Left colon (tissue), 2 donors: ENCODE data around the gene MTFR1L. TPM values are rescaled to one million over a fixed set of nuclear protein-coding genes. Genes with fewer than 3 reads are reported as not detected.

Experiments used
- ATAC-seq: fragments of 200-7000 bp; cut with Tn5 transposase; one replicate; pipeline ENCODE4 v1.9.1; 2020; ENCODE audit warnings: mild to moderate bottlenecking, moderate library complexity
- DNase-seq, 2 donors: peaks; one replicate each; pipeline ENCODE4 v3.0.0-alpha.2; 2020
- intact Hi-C, 2 donors: fragments of 100-400 bp; cut with DNase I in 1 of 2; cut with micrococcal nuclease in 1 of 2; formaldehyde crosslinking; loops; one replicate each; pipeline versions ENCODE4 v1.11.2 to v1.14.0; 2022; cut with DNase I, micrococcal nuclease
- long read RNA-seq: library from polyadenylated mRNA; unstranded; transcript quantifications from one replicate; pipeline ENCODE4 v2.0.0, GENCODE V29; 2021
- total RNA-seq, 2 donors: library from RNA; stranded (reverse); fragmentation: NEBNext Ultra II Directional; extraction: Animal tissue kit (Norgen Biotek cat#: 25700); gene quantifications; one replicate each; pipeline ENCODE4 v1.2.1, GENCODE V29; 2021
- donor health status: DM: no; HTN: no; CAD: no.
- donor health status: DM: yes; HTN: yes; CAD: no.

Gene MTFR1L
- 10 to 100 TPM; 42.1 to 59.4 TPM for total RNA-seq
- long read RNA-seq, transcript MTFR1L-203 (7 exons, 2,004 nt) = major isoform, 42 of 105 reads
- long read RNA-seq, transcript MTFR1L-210 (7 exons, 1,873 nt) = minor isoform, 12 of 105 reads
- long read RNA-seq, partial matches to known transcripts = 25 of 105 reads
- long read RNA-seq, other reads (novel, unspliced or antisense) = 18 of 105 reads

DNA sequence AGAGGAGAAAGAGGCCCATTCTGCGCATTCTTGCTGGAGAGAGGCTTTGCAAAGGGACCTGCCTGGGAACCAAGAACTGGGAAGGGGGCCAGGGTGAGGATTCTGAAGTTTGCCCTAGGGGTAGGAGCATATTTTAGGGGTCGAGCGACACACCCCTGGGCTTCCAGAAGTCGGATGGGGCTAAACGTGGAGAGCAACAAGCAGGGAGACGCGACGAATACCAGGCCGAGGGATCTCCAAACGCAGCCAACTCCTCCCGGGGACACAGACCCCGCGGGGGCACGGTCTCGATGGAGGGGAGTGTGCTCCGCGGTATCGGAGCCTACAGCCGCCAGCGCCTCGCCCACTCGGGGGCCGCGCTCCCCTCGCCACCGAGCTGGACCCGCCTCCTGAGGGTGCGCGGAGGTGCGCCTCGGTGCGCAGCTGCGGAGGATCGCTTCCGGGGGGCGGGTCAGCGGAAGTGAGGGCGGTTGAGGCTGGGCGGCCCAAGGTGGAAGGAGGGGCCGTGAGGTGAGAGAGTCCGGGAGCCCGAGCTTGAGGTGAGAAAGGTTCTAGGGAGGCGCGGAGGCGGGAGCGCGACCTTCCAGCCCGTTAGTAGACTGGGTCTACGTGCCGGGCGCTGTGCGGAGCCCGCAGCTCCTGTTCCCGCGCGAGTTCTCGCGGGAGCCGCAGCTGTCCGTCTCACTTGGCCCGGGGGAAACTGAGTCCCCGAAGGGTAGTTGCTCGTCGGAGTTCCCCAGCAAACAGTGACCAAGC lies at the start of gene MTFR1L:
TSS of gene MTFR1L (plus strand) at position 464 of the 756 bp plus-strand sequence. CDS start 3,151 bp downstream, outside the sequence.
- intact Hi-C loops = no loop called here
- peak; percentile 92 to 95 for DNase-seq
- peak; percentile 84 for ATAC-seq

DNA sequence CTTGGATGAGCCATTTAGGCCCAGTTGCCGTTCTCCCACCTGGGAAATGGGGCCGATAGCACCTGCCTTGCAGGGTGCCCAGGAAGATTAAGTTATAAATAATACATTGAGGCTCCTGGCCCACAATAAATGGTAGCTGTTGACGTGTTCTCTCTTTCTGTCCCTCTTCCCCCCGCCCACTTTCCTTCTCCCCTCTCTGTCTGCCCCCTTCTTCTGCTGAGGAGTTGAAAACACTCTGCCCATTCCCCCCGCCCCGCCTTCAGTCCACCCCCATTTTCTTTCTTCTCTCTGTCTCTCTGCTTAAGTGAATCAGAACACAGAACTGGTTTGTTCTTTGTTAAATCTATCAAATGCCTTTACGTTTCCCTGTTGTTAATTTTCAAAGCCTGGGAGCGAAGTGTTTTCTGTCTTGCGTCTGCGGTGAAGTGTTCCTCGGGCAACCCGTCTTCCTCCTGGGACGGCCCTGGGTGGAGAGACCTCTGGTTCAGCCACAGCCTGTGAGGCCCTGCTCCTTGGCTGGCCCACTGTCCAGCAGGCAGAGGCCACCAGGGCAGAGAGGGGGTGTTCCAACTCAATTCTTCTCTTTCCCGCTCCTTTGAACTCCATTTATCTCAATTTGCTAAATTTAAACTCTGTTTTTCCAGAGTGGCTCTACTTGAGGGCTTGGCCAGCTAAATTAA lies 49.1 kb upstream of the MTFR1L start:
- DNase-seq (no peak), ATAC-seq (no peak)
- intact Hi-C loops = loop anchor here in 1 of 2 donors (10.0 kb wide), 1 partner anchor 236 kb away; no protein-coding TSS in a partner anchor

GRCh38 chr1:25771221-25772114 lies 48.3 kb upstream of the MTFR1L start:
- peak; percentile 61 for ATAC-seq
- intact Hi-C loops = loop anchor here in 1 of 2 donors (10.0 kb wide), 1 partner anchor 237 kb away; no protein-coding TSS in a partner anchor
- peak; percentile 74 for DNase-seq

- no peak for DNase-seq
- ATAC-seq = no peak
- intact Hi-C loops = loop anchor here in 1 of 2 donors (10.0 kb wide), 1 partner anchor 237 kb away; no protein-coding TSS in a partner anchor
Measured at GRCh38 chr1:25772164-25772563, 47.6 kb upstream of the MTFR1L start.

DNA sequence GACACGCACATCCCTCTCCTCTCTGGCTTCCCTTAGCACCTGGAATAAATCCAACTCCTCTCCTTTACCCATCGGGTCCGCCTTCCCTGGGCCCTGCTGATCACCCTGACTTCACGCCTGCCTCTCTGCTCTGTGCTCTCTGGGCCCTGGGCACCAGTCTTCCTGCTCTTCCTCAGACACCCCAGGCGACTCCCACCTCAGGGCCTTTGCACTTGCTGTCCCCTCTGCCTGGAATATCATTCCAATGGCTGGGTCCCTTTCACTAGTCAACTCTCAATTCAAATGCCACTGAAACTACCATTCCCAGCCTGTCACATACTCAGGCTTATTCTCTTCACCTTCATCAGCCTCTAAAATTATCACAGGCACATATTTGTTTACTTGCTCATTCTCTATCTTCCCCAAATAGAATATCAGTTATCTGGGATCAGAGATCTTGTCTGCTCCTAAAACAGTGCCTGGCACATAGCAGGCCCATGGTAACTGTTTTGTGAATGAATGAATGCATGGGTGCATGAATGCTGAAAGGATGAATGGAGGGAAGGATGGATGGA lies 47.0 kb upstream of the MTFR1L start:
- DNase-seq (no peak), ATAC-seq (no peak)
- intact Hi-C loops = loop anchor here in 1 of 2 donors (10.0 kb wide), 1 partner anchor 238 kb away; no protein-coding TSS in a partner anchor

DNA sequence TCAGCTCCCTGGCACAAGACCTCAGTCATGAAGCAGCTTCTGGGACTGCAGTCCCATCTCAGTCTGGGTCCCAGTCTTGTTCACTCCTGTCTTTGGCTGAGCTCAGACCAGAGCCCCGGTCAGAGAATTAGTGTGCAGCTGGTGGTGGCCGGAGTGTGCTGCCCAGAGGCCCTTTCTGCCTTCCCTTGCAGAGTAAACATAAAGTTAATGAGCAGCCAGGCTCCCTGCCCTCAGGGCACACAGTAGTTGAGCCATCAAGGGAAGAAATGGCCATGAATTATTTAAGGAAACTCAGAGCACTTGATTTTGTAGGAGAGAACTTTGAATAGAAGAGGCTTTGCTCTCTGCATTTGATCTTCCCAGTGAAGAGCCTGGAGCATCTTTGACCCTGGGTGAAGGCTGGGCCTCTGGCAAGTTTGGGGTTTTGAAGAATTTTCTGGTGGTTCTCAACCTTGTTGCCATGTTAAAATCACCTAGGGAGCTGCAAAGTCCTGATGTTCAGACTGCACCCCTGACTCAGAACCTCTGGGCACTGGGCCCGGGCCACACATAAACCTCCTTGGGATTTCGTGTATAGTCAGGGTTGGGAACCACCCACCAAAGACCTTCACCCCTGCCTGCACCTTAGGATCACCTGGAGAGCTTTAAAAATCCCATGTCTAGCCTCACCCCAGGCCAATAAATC lies 46.2 kb upstream of the MTFR1L start:
- peak; percentile 39 to 58 for DNase-seq
- intact Hi-C loops = loop anchor here in 1 of 2 donors (10.0 kb wide), 1 partner anchor 239 kb away; no protein-coding TSS in a partner anchor
- peak; percentile 83 for ATAC-seq

GRCh38 chr1:25774206-25774803 lies 45.4 kb upstream of the MTFR1L start:
- intact Hi-C loops = loop anchor here in 1 of 2 donors (10.0 kb wide), 1 partner anchor 240 kb away; no protein-coding TSS in a partner anchor
- DNase-seq (no peak), ATAC-seq (no peak)

- intact Hi-C loops = loop anchor here in 1 of 2 donors (10.0 kb wide), 1 partner anchor 240 kb away; no protein-coding TSS in a partner anchor
- peak; percentile 38 for ATAC-seq
- DNase-seq = no peak
Measured at GRCh38 chr1:25774921-25775771, 44.6 kb upstream of the MTFR1L start.

- intact Hi-C loops = loop anchor here in 1 of 2 donors (10.0 kb wide), 1 partner anchor 245 kb away; no protein-coding TSS in a partner anchor
- DNase-seq (no peak), ATAC-seq (no peak)
Measured at GRCh38 chr1:25779388-25779787, 40.4 kb upstream of the MTFR1L start.

- DNase-seq (no peak), ATAC-seq (no peak)
- intact Hi-C loops = loop anchor here in 1 of 2 donors (10.0 kb wide), 1 partner anchor 245 kb away; no protein-coding TSS in a partner anchor
Measured at GRCh38 chr1:25779894-25780293, 39.9 kb upstream of the MTFR1L start.

GRCh38 chr1:25780318-25781129 lies 39.2 kb upstream of the MTFR1L start:
- intact Hi-C loops = no loop called here
- peak; percentile 70 for ATAC-seq
- peak in 1 of 2 donors; percentile 43 for DNase-seq

DNA sequence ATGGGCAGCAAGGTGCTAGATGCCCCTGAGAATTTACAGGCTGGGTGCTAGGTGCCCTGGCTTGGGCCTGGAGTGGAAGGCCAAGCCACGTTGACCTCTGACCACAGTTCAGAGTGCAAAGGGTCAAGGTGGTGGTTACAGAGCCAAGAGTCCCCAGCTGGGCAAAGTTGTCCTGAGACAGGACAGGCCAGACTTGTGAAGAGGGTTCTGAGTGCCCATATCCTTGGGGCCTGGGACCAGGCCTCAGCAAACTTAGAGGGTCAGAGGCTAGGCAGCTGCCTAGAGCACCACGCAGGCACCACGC lies 38.7 kb upstream of the MTFR1L start:
- intact Hi-C loops = no loop called here
- ATAC-seq (no peak), DNase-seq (no peak)

DNA sequence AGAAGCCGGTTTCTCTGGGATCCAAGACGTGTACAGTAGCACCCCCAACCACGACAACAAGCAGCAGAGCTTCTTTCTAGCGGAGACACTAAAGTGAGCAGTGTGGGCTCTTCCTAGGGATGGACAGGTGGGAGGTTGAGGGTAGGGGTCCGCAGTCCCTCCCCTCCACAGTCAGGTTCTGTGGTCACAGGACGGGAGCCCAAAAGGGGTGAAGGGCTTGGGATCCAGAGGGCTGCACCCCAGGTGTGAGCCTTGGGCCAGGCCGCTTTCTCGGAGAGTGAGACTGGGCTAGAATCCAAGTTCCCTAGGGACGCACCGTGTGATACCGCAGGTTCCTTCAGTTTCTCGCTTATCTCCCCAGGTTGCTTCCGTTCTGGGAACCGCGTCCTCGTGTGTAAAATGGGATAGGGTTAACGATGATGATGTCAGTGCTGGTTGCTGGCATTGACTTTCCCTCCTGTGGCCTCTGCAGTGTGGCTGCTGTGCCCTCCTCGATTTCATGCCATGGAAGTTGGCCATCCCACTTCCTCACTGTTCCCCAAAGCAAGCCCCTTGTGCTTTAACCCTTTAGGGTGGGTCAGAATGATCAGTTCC lies 37.0 kb upstream of the MTFR1L start:
- DNase-seq (no peak), ATAC-seq (peak; percentile 42)
- intact Hi-C loops = no loop called here

DNA sequence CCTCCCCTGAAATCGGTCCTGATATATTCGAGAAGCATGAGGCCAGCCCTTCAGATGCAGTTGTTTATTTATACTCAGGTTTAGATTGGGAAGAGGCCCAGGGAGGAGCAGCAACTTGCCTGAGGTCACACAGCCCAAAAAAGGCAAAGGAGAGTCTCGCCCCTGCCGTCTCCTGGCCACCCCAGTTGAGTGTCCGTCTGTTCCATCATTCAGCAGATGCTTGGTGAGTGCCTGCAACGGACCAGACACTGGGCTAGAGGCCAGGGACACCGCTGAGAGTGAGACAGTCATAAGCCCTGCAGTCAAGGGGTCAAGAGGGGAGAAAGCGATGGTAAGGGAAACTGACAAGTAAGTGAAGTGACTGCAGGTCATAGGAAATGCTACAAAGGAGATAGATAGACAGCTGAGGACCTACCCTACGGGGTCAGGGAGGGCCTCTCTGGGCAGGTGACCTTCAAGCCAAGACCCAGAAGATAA lies 35.1 kb upstream of the MTFR1L start:
- ATAC-seq = no peak
- intact Hi-C loops = no loop called here

More for the DNA sequence above, 35.1 kb upstream of the MTFR1L start:
- DNase-seq = no peak
